Loucy (cell line): Measurements from ENCODE around the gene DNALI1.

ENCODE experiments used
- H2AFZ ChIP-seq: fragments of 200-600 bp; sonication (generic); 2 replicates; pipeline ENCODE4 v1.6.0; 2016; ENCODE audit warnings: antibody characterized with exemption, mild to moderate bottlenecking, low read length, moderate library complexity
- H3F3A ChIP-seq: fragments of 200-600 bp; 2 replicates; pipeline ENCODE4 v1.6.0; 2016; ENCODE audit warnings: antibody characterized with exemption, low read depth, mild to moderate bottlenecking
- H3K27me3 ChIP-seq: fragments of 200-600 bp; sonication (generic); 2 replicates; pipeline ENCODE4 v1.6.1; 2014; ENCODE audit warnings: low read length, mild to moderate bottlenecking; ENCODE audit not compliant: insufficient read depth, poor library complexity, severe bottlenecking
- H3K36me3 ChIP-seq: fragments of 200-600 bp; sonication (generic); 2 replicates; pipeline ENCODE4 v1.6.1; 2016; ENCODE audit warnings: low read length; ENCODE audit not compliant: insufficient read depth
- H3K4me1 ChIP-seq: fragments of 200-600 bp; sonication (generic); 2 replicates; pipeline ENCODE4 v1.5.1; 2014; ENCODE audit warnings: low read length, mild to moderate bottlenecking; ENCODE audit not compliant: insufficient read depth, poor library complexity, severe bottlenecking
- H3K4me2 ChIP-seq: fragments of 200-600 bp; sonication (generic); 2 replicates; pipeline ENCODE4 v1.6.0; 2014; ENCODE audit warnings: antibody characterized with exemption, low read length, low read depth, mild to moderate bottlenecking; ENCODE audit not compliant: poor library complexity, severe bottlenecking
- H3K4me3 ChIP-seq: fragments of 200-600 bp; sonication (generic); 2 replicates; pipeline ENCODE4 v1.5.1; 2014; ENCODE audit warnings: low read length, mild to moderate bottlenecking, mixed read lengths; ENCODE audit not compliant: poor library complexity, severe bottlenecking
- H3K79me2 ChIP-seq: fragments of 200-600 bp; sonication (generic); 2 replicates; pipeline ENCODE4 v1.6.1; 2014; ENCODE audit warnings: low read length; ENCODE audit not compliant: insufficient read depth
- H3K9ac ChIP-seq: fragments of 200-600 bp; sonication (generic); 2 replicates; pipeline ENCODE4 v1.6.0; 2014; ENCODE audit warnings: mild to moderate bottlenecking, low read depth, low read length, moderate library complexity; ENCODE audit not compliant: poor library complexity, severe bottlenecking
- H3K9me2 ChIP-seq: fragments of 200-600 bp; sonication (generic); replicated peaks from 2 replicates; pipeline ENCODE4 v1.6.1; 2016; ENCODE audit warnings: low read depth, low read length, mixed read lengths
- H3K9me3 ChIP-seq: fragments of 200-600 bp; sonication (generic); 2 replicates; pipeline ENCODE4 v1.6.1; 2014; ENCODE audit warnings: mild to moderate bottlenecking, antibody characterized with exemption, low read length, low read depth; ENCODE audit not compliant: insufficient read depth
- H4K20me1 ChIP-seq: fragments of 200-600 bp; sonication (generic); 2 replicates; pipeline ENCODE4 v1.6.0; 2014; ENCODE audit warnings: antibody characterized with exemption, low read length, mild to moderate bottlenecking; ENCODE audit not compliant: insufficient read depth, poor library complexity, severe bottlenecking
- EZH2phosphoT487 ChIP-seq: fragments of 200-600 bp; IDR thresholded peaks from 2 replicates; pipeline ENCODE4 v1.6.1; 2018; ENCODE audit warnings: antibody characterized with exemption, mild to moderate bottlenecking, moderate library complexity, borderline replicate concordance
- TF ChIP-seq, protein P1 (sequence below): fragments of 200-600 bp; sonication (generic); conservative IDR thresholded peaks from 2 replicates; pipeline ENCODE4 v1.5.1; 2014; ENCODE audit warnings: mild to moderate bottlenecking, antibody characterized with exemption, low read length

The DNALI1 gene

DNA sequence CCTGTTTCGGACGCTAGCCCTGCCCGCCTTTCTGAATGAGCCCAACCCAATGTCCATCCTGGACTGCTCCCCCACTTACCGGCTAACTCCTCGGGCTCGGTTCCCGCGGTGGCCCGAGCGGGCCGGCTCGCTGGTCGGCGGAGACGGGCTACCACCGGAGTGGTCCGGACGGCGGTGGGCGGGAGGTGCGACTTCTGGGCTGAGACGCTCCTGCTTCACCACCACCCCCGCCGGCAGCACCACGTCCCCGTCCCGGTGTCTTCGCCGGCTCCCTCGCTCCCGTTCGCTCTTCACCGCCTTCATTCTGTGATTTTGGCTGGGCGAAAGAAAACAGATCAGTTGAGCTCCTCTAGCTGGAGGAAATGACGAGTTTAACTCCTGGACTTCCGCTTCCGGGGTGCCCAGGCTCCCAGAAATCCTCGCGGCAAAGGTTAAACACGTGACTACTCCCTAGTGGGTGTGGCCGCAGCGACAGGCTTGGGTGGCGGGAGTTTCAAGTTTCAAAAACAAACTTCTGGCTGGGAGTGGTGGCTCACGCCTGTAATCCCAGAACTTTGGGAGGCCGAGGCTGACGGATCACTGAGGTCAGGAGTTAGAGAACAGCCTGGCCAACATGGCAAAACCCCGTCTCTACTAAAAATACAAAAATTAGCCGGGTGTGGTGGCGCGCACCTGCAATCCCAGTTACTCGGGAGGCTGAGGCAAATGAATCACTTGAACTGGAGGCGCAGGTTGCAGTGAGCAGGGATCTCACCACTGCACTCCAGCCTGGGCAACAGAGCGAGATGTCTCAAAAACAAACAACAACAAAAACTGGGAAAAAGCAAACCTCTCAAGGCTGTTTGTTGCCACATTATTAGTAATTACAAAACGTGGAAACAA is 2.6 kb upstream of the DNALI1 start, which contains the start of gene SNIP1:
Gene SNIP1, minus strand, starts transcription at position 367 of the 882 bp plus-strand sequence. Its CDS starts 64 bp downstream, at position 303.
- Histone ChIP-seq H3F3A (no peaks in the 10 kb centered on the region), H3K27me3 (peaks cover 4% of the 10 kb centered on the region), H3K4me2 (peak within 1 kb of the TSS; percentile 89), H3K4me1 (peaks cover 28% of the 10 kb centered on the region), H3K9me3 (0 out of 2 replicates have a peak, but pooled peaks cover 3% of the 10 kb centered on the region), H3K36me3 (peaks cover 7% of the 10 kb centered on the region; the same call in 1 of the 2 replicates), H3K79me2 (peaks cover 50% of the 10 kb centered on the region), H3K4me3 (peak within 1 kb of the TSS; percentile 91), H3K9me2 (no peaks in the 10 kb centered on the region), H3K9ac (peak within 1 kb of the TSS; percentile 91), H4K20me1 (peaks cover 26% of the 10 kb centered on the region), H2AFZ (peak within 1 kb of the TSS; percentile 76)
- TF ChIP-seq, protein P1, sequence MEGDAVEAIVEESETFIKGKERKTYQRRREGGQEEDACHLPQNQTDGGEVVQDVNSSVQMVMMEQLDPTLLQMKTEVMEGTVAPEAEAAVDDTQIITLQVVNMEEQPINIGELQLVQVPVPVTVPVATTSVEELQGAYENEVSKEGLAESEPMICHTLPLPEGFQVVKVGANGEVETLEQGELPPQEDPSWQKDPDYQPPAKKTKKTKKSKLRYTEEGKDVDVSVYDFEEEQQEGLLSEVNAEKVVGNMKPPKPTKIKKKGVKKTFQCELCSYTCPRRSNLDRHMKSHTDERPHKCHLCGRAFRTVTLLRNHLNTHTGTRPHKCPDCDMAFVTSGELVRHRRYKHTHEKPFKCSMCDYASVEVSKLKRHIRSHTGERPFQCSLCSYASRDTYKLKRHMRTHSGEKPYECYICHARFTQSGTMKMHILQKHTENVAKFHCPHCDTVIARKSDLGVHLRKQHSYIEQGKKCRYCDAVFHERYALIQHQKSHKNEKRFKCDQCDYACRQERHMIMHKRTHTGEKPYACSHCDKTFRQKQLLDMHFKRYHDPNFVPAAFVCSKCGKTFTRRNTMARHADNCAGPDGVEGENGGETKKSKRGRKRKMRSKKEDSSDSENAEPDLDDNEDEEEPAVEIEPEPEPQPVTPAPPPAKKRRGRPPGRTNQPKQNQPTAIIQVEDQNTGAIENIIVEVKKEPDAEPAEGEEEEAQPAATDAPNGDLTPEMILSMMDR, result no peak
- TF ChIP-seq EZH2phosphoT487, result no peak

- H3K9me3 ChIP-seq, result 0 out of 2 replicates have a peak, but pooled peaks cover 3% of the 10 kb centered on the region
- peaks cover 4% of the 10 kb centered on the region for H3K27me3 ChIP-seq
- H3K4me3 ChIP-seq, result no peak overlapping the region
- H3K36me3 ChIP-seq, result no peaks in the 10 kb centered on the region
- no peaks in the 10 kb centered on the region for H3K9me2 ChIP-seq
- H3K4me1 ChIP-seq, result peaks cover 11% of the 10 kb centered on the region
- H4K20me1 ChIP-seq, result peaks cover 16% of the 10 kb centered on the region
- no peak overlapping the region for H2AFZ ChIP-seq
- H3K4me2 ChIP-seq, result no peak overlapping the region
- H3F3A ChIP-seq, result no peaks in the 10 kb centered on the region
- H3K9ac ChIP-seq, result no peak overlapping the region
- H3K79me2 ChIP-seq, result peaks cover 17% of the 10 kb centered on the region
- TF ChIP-seq, protein P1, result no peak
- no peak for TF ChIP-seq EZH2phosphoT487
Measured at GRCh38 chr1:37557402-37557801, 662 bp downstream of the DNALI1 start.

GRCh38 chr1:37558411-37558810 is 1.7 kb downstream of the DNALI1 start:
- Histone ChIP-seq H3K4me1 (peaks cover under 1% of the 10 kb centered on the region), H3K36me3 (no peaks in the 10 kb centered on the region), H3K4me3 (no peak overlapping the region), H3K79me2 (peaks cover 7% of the 10 kb centered on the region), H2AFZ (no peak overlapping the region), H3K27me3 (peaks cover 4% of the 10 kb centered on the region), H3K9me3 (0 out of 2 replicates have a peak, but pooled peaks cover 3% of the 10 kb centered on the region), H3K4me2 (no peak overlapping the region), H3F3A (no peaks in the 10 kb centered on the region), H4K20me1 (peaks cover 6% of the 10 kb centered on the region), H3K9ac (no peak overlapping the region), H3K9me2 (no peaks in the 10 kb centered on the region)
- no peak for TF ChIP-seq EZH2phosphoT487
- TF ChIP-seq, protein P1, result no peak
